Urinary bladder (tissue), 4 donors: Measurements from ENCODE around the gene ACY1. TPM values are rescaled to one million over a fixed set of nuclear protein-coding genes. Genes with fewer than 3 reads are reported as not detected.

Experiments
- DNase-seq: peaks from one replicate; pipeline ENCODE4 v3.0.0-alpha.2; 2015; ENCODE audit errors: extremely low spot score
- H3K27ac ChIP-seq: one replicate; pipeline ENCODE4 v1.5.1; 2013; ENCODE audit warnings: low read depth, mild to moderate bottlenecking, moderate library complexity
- H3K36me3 ChIP-seq: one replicate; pipeline ENCODE4 v1.6.1; 2013; ENCODE audit warnings: mild to moderate bottlenecking, moderate library complexity; ENCODE audit not compliant: insufficient read depth
- H3K4me1 ChIP-seq: one replicate; pipeline ENCODE4 v1.6.1; 2013; ENCODE audit warnings: mild to moderate bottlenecking, moderate library complexity; ENCODE audit not compliant: insufficient read depth
- H3K4me3 ChIP-seq: one replicate; pipeline ENCODE4 v1.5.1; 2013; ENCODE audit warnings: low read depth, low read length
- WGBS: extraction: QIAGEN DNeasy Blood & Tissue Kit; methylation state at CpG from one replicate; pipeline ENCODE4 v1.1.7; 2013; 5-methylcytosine and 5-hydroxymethylcytosine counted together
- polyA plus RNA-seq: library from polyadenylated mRNA; stranded (reverse); fragments of 200-250 nt; gene quantifications from one replicate; pipeline ENCODE4 v1.2.3, GENCODE V29; 2013
- total RNA-seq: library from RNA; depleted of rRNA; stranded (reverse); fragments of >200 nt; gene quantifications from one replicate; pipeline ENCODE4 v1.2.3, GENCODE V29; 2014
- donor health status: healthy with polysubstance abuse.
- donor health status: healthy.

Gene ACY1
- total and polyA plus RNA-seq, 2 donors = 10.6 to 20.0 TPM

DNA sequence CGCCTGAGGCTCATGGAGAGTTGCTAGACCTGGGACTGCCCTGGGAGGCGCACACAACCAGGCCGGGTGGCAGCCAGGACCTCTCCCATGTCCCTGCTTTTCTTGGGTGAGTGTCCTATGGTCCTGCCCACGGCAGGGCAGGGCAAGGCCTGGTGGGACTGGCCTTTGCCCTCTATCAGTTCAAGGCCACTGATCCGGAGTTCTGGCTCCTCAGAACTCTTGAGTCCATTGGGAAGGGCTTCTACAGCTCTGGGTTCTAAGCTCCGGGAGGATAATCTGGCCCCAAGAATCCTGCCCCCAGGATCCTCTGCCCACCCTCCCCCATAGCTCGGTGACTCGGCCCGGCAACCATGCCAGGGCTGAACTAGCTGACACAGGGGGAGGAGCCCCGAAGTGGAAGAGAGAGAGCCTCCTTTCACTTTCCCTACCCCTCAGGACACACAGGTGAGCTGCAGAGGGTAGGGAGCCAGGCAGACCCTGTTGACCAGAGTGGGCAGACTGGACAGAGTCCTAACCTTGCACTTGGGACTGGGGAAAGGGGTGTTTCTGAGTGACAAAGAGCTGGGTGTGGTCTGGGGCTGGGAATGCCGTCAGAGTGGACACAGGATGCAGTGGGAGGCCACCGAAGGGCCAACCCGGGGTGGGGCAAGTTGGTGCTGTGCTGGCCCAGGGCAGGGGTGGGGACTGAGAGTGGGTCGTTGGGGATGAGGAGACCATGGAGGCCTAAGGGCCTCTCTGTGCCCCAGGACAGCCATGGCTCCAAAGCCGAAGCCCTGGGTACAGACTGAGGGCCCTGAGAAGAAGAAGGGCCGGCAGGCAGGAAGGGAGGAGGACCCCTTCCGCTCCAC, 40.5 kb upstream of the ACY1 start:
- no peak for DNase-seq
- 54% methylated on average over 17 of the region's 17 CpGs for WGBS
- Histone ChIP-seq H3K36me3 (no peaks in the 10 kb centered on the region), H3K4me3 (peak overlapping the region; percentile 24), H3K4me1 (no peaks in the 10 kb centered on the region), H3K27ac (peak overlapping the region; percentile 77)

DNA sequence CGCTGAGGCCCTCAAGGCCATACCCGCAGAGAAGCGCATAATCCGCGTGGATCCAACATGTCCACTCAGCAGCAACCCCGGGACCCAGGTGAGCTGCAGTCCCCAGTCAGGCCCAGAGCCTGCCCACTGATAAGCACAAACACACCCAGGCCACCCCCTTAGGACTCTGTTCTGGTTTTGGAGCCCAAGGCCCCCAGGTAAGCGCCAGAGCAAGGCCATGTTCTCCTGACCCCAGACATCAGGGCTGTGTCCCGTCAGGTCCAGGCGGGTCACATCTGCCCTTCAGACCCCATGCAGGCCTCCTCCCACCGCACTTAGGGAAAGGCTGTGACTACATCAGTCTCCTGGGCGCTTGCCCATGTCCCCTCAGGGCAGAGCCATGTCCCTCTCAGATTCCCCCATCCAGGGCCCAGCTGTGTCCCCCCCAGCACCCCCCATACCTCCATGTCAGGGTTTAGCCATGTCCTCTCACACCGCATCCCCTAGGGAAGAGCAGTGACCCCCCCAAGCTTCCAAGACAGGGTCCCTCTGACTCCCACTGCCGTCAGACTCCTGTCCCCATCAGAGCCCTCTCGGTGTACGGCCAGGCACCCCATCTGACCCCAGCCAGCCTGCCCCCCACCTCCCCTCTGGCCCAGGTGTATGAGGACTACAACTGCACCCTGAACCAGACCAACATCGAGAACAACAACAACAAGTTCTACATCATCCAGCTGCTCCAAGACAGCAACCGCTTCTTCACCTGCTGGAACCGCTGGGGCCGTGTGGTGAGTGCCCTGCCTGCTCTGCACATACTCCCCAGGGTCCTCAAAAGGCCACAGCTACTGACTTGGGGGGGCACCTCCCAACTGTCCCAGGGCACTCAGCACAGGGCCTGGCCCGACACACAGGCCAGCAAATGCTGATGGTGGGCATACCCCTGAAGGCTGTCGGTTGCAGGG, 39.6 kb upstream of the ACY1 start:
- Histone ChIP-seq H3K4me1 (no peaks in the 10 kb centered on the region), H3K4me3 (no peak overlapping the region), H3K27ac (no peak overlapping the region), H3K36me3 (no peaks in the 10 kb centered on the region)
- WGBS = 94% methylated on average over 21 of the region's 21 CpGs
- DNase-seq = no peak

DNA sequence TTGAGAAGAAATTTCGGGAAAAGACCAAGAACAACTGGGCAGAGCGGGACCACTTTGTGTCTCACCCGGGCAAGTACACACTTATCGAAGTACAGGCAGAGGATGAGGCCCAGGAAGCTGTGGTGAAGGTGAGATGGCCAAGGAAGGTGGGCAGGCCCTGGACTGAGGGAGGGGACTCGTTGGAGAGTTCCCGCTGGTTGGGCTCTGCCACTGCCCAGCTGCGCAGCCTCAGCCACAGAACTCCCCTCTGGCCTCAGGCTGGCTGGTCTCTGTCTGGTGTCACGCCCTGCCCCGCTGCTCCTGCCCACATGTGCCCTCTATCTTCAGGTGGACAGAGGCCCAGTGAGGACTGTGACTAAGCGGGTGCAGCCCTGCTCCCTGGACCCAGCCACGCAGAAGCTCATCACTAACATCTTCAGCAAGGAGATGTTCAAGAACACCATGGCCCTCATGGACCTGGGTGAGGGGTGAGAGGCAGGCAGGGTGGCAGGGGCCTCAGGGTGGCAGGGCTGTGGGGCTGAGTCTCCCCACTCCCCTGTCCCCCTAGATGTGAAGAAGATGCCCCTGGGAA, 38.8 kb upstream of the ACY1 start:
- no peak overlapping the region for H3K4me3 ChIP-seq
- 86% methylated on average over 11 of the region's 11 CpGs for WGBS
- no peak overlapping the region for H3K27ac ChIP-seq
- H3K36me3 ChIP-seq = no peaks in the 10 kb centered on the region
- no peaks in the 10 kb centered on the region for H3K4me1 ChIP-seq
- DNase-seq = no peak

DNA sequence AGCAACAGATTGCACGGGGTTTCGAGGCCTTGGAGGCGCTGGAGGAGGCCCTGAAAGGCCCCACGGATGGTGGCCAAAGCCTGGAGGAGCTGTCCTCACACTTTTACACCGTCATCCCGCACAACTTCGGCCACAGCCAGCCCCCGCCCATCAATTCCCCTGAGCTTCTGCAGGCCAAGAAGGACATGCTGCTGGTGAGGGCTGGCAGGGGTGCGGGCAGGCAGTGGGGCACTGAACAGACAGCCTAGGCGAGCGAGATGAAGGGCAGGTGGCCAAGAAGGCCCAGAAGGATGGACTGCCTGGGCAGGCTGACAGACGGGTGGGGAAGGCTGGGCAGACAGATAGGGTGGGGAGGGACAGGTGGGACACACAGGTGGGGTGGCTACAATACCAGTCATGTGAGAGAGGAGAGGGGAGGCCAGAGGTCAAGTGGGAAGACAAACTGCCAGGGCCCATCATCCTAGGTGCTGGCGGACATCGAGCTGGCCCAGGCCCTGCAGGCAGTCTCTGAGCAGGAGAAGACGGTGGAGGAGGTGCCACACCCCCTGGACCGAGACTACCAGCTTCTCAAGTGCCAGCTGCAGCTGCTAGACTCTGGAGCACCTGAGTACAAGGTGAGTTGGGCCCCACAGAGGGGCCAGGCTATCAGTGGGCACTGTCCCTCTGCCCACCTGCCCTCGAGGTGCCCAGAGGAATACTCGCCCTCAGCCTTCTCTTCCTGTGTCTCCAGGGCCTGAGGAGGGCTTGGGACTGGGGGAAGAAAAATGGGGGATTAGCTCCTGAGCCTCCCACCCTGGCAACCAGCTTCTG, 38.1 kb upstream of the ACY1 start:
- no peaks in the 10 kb centered on the region for H3K4me1 ChIP-seq
- H3K36me3 ChIP-seq = no peaks in the 10 kb centered on the region
- DNase-seq = no peak
- 88% methylated on average over 18 of the region's 18 CpGs for WGBS
- no peak overlapping the region for H3K4me3 ChIP-seq
- no peak overlapping the region for H3K27ac ChIP-seq

DNA sequence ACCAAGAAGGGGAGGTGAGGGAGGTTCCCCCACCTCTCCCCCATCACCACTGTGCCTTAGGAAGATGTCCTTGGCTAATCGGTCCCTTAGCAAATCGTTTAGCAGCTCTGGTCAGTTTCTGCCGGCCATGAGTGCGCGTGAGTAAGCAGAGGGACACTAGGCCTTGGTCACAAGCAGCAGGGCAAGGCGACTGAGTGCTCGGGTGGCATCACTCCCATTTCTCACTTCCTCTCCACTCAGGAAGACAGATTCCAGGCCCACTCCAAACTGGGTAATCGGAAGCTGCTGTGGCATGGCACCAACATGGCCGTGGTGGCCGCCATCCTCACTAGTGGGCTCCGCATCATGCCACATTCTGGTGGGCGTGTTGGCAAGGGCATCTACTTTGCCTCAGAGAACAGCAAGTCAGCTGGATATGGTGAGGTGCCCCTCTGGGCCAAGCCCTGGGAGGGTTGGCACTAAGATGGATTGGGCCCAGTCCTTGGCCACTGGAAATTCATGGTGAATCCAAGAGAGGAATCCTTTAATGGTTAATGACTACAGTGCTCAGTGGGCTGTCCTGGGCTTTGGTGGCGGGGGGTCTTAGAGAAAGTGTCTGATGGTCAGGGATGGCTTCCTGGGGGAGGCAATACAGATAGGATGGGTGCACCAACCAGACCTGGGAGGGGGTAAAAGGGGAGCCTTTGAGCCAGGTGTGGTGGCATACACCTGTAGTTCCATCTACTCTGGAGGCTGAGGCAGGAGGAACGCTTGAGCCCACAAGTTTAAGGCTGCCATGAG, 37.2 kb upstream of the ACY1 start:
- no peak for DNase-seq
- H3K4me1 ChIP-seq = no peaks in the 10 kb centered on the region
- no peaks in the 10 kb centered on the region for H3K36me3 ChIP-seq
- H3K27ac ChIP-seq = no peak overlapping the region
- WGBS = 93% methylated on average over 14 of the region's 14 CpGs
- no peak overlapping the region for H3K4me3 ChIP-seq

DNA sequence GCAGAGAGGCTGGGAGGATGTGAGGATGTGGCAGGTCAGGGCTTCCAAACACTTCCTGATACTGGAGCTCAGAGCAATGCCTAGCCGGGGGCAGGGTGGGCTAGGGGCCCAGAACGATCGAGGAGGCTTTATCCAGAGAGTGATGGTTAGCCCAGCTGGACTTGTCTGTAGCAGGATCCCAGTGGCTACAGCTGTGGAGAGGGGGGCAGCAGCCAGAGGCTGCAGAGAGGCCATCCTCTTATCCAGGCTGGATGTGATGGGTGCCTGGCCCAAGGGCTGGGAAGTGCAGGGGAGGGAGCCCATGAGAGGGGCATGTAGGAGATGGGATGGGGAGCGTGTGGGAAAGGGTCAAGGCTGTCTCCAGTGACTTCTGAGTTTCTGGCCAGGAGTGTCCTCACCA, 36.5 kb upstream of the ACY1 start:
- H3K36me3 ChIP-seq = no peaks in the 10 kb centered on the region
- DNase-seq = no peak
- 82% methylated on average over 4 of the region's 4 CpGs for WGBS

DNA sequence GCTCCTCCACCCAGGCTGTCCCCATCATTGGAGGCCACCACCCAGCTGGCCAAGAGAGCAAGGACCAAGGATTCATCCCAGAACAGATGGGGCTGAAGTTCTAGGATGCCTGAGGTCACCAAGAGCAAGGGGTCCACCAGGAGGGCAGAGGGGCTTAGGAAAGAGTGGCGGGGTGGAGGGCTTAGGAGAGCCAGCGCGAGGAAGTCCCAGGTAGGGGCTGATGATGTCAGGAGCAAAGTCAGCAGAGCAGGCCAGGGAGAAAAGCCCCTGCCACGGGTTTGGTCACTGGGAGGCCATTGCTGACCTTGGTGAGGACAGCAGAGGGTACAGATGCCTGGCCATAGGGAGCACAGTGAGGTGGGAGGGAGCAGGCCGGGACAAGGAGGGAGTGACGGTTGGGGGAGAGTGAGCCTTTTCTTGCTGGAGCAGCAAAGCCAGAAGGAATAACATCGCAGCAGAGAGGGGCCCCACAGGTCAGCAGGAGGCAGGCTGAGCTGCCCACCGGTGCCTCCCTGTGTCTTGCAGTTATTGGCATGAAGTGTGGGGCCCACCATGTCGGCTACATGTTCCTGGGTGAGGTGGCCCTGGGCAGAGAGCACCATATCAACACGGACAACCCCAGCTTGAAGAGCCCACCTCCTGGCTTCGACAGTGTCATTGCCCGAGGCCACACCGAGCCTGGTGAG, 36.0 kb upstream of the ACY1 start:
- DNase-seq = no peak
- no peaks in the 10 kb centered on the region for H3K36me3 ChIP-seq
- no peaks in the 10 kb centered on the region for H3K4me1 ChIP-seq
- 76% methylated on average over 13 of the region's 13 CpGs for WGBS
- H3K4me3 ChIP-seq = no peak overlapping the region
- H3K27ac ChIP-seq = no peak overlapping the region

More for the DNA sequence above, 36.5 kb upstream of the ACY1 start:
- no peaks in the 10 kb centered on the region for H3K4me1 ChIP-seq
- no peak overlapping the region for H3K4me3 ChIP-seq
- no peak overlapping the region for H3K27ac ChIP-seq

DNA sequence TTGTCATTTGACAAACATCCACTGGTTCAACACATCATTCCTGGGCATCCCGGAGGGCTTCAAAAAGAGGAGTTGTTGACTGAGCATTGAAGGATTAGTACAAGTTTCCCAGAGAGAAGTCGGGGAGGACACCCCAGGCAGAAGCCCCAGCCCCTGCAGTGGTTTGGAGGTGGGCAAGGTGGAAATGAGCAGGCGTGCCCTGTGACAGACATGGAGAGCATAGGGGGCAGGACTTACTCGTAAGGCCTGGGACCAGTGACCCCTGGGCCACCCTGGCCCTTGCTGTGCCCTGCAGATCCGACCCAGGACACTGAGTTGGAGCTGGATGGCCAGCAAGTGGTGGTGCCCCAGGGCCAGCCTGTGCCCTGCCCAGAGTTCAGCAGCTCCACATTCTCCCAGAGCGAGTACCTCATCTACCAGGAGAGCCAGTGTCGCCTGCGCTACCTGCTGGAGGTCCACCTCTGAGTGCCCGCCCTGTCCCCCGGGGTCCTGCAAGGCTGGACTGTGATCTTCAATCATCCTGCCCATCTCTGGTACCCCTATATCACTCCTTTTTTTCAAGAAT, 35.2 kb upstream of the ACY1 start:
- Histone ChIP-seq H3K4me3 (no peak overlapping the region), H3K27ac (no peak overlapping the region), H3K36me3 (no peaks in the 10 kb centered on the region), H3K4me1 (no peaks in the 10 kb centered on the region)
- DNase-seq = no peak
- 88% methylated on average over 10 of the region's 10 CpGs for WGBS

DNA sequence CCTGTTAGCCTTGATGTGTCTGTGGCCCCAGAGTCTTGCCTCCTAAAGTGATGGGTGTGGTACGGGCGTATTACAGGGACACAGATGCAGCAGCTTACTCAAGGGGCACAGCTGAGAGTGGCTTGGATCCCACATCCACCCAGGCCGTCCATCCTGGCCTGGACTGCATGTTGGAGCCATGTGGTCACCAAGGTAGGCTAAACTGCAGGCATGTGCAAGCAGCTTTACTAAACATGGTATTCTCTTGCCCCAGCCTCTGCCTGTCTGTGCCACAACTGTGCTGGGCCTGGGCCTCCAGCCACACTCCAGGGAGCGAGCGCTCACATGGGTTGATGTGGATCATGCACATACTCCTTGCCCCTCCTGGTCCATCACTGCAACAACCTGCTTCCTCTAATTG, 34.2 kb upstream of the ACY1 start:
- H3K36me3 ChIP-seq = no peaks in the 10 kb centered on the region
- no peak overlapping the region for H3K27ac ChIP-seq
- DNase-seq = no peak
- no peaks in the 10 kb centered on the region for H3K4me1 ChIP-seq
- 84% methylated on average over 5 of the region's 5 CpGs for WGBS
- no peak overlapping the region for H3K4me3 ChIP-seq

DNA sequence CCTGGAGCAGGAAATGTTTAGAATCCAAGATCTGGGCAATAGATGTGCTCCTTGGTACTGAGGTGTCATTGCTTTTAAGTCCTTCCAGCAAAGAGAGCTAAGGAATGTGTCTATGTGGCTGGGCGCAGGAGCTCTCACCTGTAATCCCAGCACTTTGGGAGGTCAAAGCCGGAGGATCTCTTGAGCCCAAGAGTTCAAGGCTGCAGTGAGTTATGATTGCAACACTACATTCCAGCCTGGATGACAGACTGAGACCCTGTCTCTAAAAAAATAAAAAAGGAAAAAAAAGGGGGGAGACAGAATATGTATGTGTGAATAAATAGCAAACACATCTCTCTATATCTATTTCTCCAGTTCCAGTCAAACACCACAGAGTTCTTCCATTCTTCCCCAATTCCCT, 32.4 kb upstream of the ACY1 start:
- H3K4me1 ChIP-seq = no peaks in the 10 kb centered on the region
- no peak overlapping the region for H3K4me3 ChIP-seq
- H3K36me3 ChIP-seq = no peaks in the 10 kb centered on the region
- DNase-seq = no peak
- 89% methylated on average over 2 of the region's 2 CpGs for WGBS
- no peak overlapping the region for H3K27ac ChIP-seq

DNA sequence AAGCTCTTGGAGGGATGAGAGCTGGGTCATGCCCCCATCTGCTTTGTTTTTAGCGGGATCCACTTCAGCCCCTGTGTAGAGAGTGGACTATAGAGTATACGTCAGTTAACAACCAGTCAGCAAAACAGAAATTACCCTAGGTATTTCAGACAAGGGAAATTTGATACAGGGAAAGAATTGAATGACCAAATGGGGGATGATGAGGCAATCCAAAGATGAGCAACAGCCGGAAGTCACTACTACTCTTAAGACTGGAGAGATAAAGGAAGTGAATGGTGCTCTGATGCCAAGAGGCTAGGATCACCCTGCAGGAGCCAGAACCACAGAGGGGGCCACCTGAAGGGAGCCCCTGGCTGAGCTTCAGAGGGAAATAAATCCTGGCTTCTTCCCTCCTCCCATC, 29.9 kb upstream of the ACY1 start:
- no peak overlapping the region for H3K27ac ChIP-seq
- no peak for DNase-seq
- no peaks in the 10 kb centered on the region for H3K4me1 ChIP-seq
- H3K4me3 ChIP-seq = no peak overlapping the region
- H3K36me3 ChIP-seq = no peaks in the 10 kb centered on the region
- 67% methylated on average over 3 of the region's 3 CpGs for WGBS

DNA sequence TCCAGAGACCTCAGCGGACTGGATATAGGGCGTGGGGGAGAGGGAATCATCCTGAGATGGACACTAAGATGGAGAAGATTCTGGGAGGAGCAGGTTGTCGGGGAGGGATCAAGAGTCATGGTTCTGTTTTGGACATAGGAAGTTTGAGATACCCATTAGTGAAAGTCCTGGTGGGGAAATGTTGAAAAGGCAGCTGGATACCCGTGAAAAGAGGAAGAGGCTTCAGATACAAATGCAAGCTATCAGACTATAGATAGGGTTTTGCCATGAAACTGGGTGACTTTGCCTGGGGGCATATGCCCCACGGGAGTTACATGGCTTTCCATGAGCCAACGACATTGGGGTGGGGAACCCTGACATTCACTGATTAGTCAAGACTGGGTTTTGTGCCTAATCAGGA, 29.2 kb upstream of the ACY1 start:
- H3K4me3 ChIP-seq = no peak overlapping the region
- WGBS = 78% methylated on average over 6 of the region's 6 CpGs
- H3K4me1 ChIP-seq = no peaks in the 10 kb centered on the region
- no peaks in the 10 kb centered on the region for H3K36me3 ChIP-seq
- DNase-seq = no peak
- H3K27ac ChIP-seq = no peak overlapping the region
